HepG2 (cell line): ENCODE data around the gene KCNQ2. TPM values are rescaled to one million over a fixed set of nuclear protein-coding genes. Genes with fewer than 3 reads are reported as not detected.
A peak's percentile ranks its signal among the peaks of the same experiment; 100 is the strongest.

Experiments used
- AGO1 ChIP-seq: fragments of 200-400 bp; formaldehyde crosslinking; IDR thresholded peaks from 2 replicates; pipeline ENCODE4 v1.6.1; 2017; ENCODE audit warnings: mild to moderate bottlenecking, low read depth, low read length, moderate library complexity; ENCODE audit not compliant: poor library complexity, severe bottlenecking
- CC2D1A ChIP-seq: sonication (generic); formaldehyde crosslinking; IDR thresholded peaks from 2 replicates; pipeline ENCODE4 v1.8.1; 2023; ENCODE audit warnings: mild to moderate bottlenecking, missing genetic modification reagents
- EZH2 ChIP-seq: conservative IDR thresholded peaks from 2 replicates; pipeline ENCODE4 v1.6.1; 2012; ENCODE audit warnings: mild to moderate bottlenecking, low read depth, low read length, moderate library complexity
- FOXP4 ChIP-seq: sonication (generic); formaldehyde crosslinking; IDR thresholded peaks from 2 replicates; pipeline ENCODE4 v1.4.0; 2020; ENCODE audit warnings: missing genetic modification reagents
- HNRNPUL1 ChIP-seq: fragments of 200-400 bp; formaldehyde crosslinking; IDR thresholded peaks from 2 replicates; pipeline ENCODE4 v1.6.1; 2017; ENCODE audit warnings: low read depth, mild to moderate bottlenecking, low read length, moderate library complexity
- ISL2 ChIP-seq: sonication (generic); formaldehyde crosslinking; IDR thresholded peaks from 2 replicates; pipeline ENCODE4 v1.5.0; 2020; ENCODE audit warnings: missing genetic modification reagents
- MEIS2 ChIP-seq: sonication (generic); formaldehyde crosslinking; IDR thresholded peaks from 2 replicates; pipeline ENCODE4 v1.9.0; 2021; ENCODE audit warnings: mild to moderate bottlenecking, missing genetic modification reagents
- NR2F1 ChIP-seq, 2 experiments: fragments of 450-650 bp in 1 of 2; formaldehyde crosslinking in 1 of 2; IDR thresholded peaks; 2 replicates each; pipeline versions ENCODE4 v1.5.0 to v1.6.1; 2016 to 2020; ENCODE audit warnings: mild to moderate bottlenecking in 1 of 2, missing compliant biosample characterization in 1 of 2, missing genetic modification reagents in 1 of 2, moderate library complexity in 1 of 2
- NR2F6 ChIP-seq, 2 experiments: IDR thresholded peaks; 2 replicates each; pipeline ENCODE4 v1.6.1; 2016; ENCODE audit warnings: antibody characterized with exemption in 1 of 2, mild to moderate bottlenecking in 1 of 2
- RXRA ChIP-seq: sonication (generic); formaldehyde crosslinking; IDR thresholded peaks from 2 replicates; pipeline ENCODE4 v1.5.1; 2020; ENCODE audit warnings: missing genetic modification reagents
- SALL2 ChIP-seq: sonication (generic); formaldehyde crosslinking; IDR thresholded peaks from 2 replicates; pipeline ENCODE4 v1.8.1; 2023; ENCODE audit warnings: mild to moderate bottlenecking, missing genetic modification reagents, inconsistent platforms
- SOX5 ChIP-seq: IDR thresholded peaks from 2 replicates; pipeline ENCODE4 v1.6.1; 2016; ENCODE audit warnings: borderline replicate concordance
- THAP11 ChIP-seq: IDR thresholded peaks from 2 replicates; pipeline ENCODE4 v1.6.1; 2016; ENCODE audit warnings: missing biosample characterization, missing genetic modification reagents
- UBTF ChIP-seq: sonication (generic); formaldehyde crosslinking; IDR thresholded peaks from 2 replicates; pipeline ENCODE4 v1.4.0; 2020; ENCODE audit warnings: mild to moderate bottlenecking, missing genetic modification reagents
- ZFY ChIP-seq: sonication (generic); formaldehyde crosslinking; IDR thresholded peaks from 2 replicates; pipeline ENCODE4 v1.4.0; 2020; ENCODE audit warnings: missing genetic modification reagents
- ZNF136 ChIP-seq: sonication (generic); formaldehyde crosslinking; IDR thresholded peaks from 2 replicates; pipeline ENCODE4 v1.8.1; 2022; ENCODE audit warnings: low read depth, mild to moderate bottlenecking, moderate library complexity, missing genetic modification reagents
- ZNF234 ChIP-seq: sonication (generic); formaldehyde crosslinking; conservative IDR thresholded peaks from 2 replicates; pipeline ENCODE4 v1.5.1; 2020; ENCODE audit warnings: mild to moderate bottlenecking, missing genetic modification reagents
- ZSCAN25 ChIP-seq: sonication (generic); formaldehyde crosslinking; IDR thresholded peaks from 2 replicates; pipeline ENCODE4 v1.8.0; 2022; ENCODE audit warnings: mild to moderate bottlenecking, missing genetic modification reagents
- polyA plus RNA-seq, 8 experiments: library from polyadenylated mRNA; depleted of rRNA in 3 of 8; stranded (reverse) in 7 of 8; unstranded in 1 of 8; fragments of >200 nt; fragmentation: Illumina TruSeq in 4 of 8; extraction: Trizol in 4 of 8; gene quantifications; 2 replicates each; pipeline versions ENCODE4 v1.2.1 to v1.2.3, GENCODE V29; 2011 to 2016; ENCODE audit warnings: low read depth in 4 of 8, missing spikeins in 1 of 8, mixed read lengths in 1 of 8; ENCODE audit not compliant: insufficient read depth in 1 of 8
- total RNA-seq, 5 experiments: library from RNA; depleted of rRNA; stranded (reverse); fragments of >200 nt; fragmentation: Illumina TruSeq; extraction: Trizol; gene quantifications; 2 replicates each; pipeline ENCODE4 v1.2.3, GENCODE V29; 2016; ENCODE audit warnings: low read depth in 1 of 5
- TF ChIP-seq, protein P1 (sequence below): sonication (generic); formaldehyde crosslinking; IDR thresholded peaks from 2 replicates; pipeline ENCODE4 v1.8.0; 2022; ENCODE audit warnings: missing genetic modification reagents, mild to moderate bottlenecking, inconsistent platforms, borderline replicate concordance
- TF ChIP-seq, protein P2 (sequence below): sonication (generic); formaldehyde crosslinking; IDR thresholded peaks from 2 replicates; pipeline ENCODE4 v1.5.0; 2020; ENCODE audit warnings: mild to moderate bottlenecking, missing genetic modification reagents, moderate library complexity

KCNQ2 gene
- total and polyA plus RNA-seq, 2 of the 13 experiments (the other 11 are each of a cell fraction or from before 2014, with no cell fraction given) = not detected

GRCh38 chr20:63367446-63368055, 104.9 kb downstream of the KCNQ2 start (continued):
- TF ChIP-seq UBTF (CRISPR knock-in tag) (peak; percentile 35; the same call in 1 of the 2 replicates), FOXP4 (0 out of 2 replicates have a peak, but pooled peaks have one; percentile 18), RXRA (CRISPR knock-in tag) (peak; percentile 78), HNRNPUL1 (no peak), ZNF234 (CRISPR knock-in tag) (no peak), SALL2 (CRISPR knock-in tag) (0 out of 2 replicates have a peak, but pooled peaks have one; percentile 47), SOX5 (peak; percentile 67; the same call in 1 of the 2 replicates), EZH2 (no peak), MEIS2 (CRISPR knock-in tag) (no peak), AGO1 (peak; percentile 3), ZSCAN25 (CRISPR knock-in tag) (no peak), THAP11 (CRISPR knock-in tag) (no peak), ZNF136 (CRISPR knock-in tag) (no peak), ZFY (0 out of 2 replicates have a peak, but pooled peaks have one; percentile 32), NR2F6 (IDR thresholded peaks at IDR 0.05) (no peak), NR2F6 (CRISPR knock-in tag; IDR thresholded peaks at IDR 0.05) (peak; percentile 66), ISL2 (0 out of 2 replicates have a peak, but pooled peaks have one; percentile 32), CC2D1A (CRISPR knock-in tag) (no peak), NR2F1 (CRISPR knock-in tag; IDR thresholded peaks at IDR 0.05) (no peak)
- TF ChIP-seq, protein P1, sequence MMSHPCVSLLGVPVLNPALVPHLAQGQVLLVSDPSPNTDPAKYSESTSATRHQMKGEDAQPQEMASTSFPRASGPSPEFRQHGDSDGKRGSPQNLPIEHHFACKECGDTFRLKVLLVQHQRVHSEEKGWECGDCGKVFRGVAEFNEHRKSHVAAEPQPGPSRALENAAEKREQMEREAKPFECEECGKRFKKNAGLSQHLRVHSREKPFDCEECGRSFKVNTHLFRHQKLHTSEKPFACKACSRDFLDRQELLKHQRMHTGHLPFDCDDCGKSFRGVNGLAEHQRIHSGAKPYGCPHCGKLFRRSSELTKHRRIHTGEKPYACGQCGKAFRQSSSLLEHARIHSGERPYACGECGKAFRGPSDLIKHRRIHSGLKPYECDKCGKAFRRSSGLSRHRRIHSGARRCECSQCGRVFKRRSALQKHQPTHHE = peak; percentile 69; the same call in 1 of the 2 replicates
- TF ChIP-seq, protein P2, sequence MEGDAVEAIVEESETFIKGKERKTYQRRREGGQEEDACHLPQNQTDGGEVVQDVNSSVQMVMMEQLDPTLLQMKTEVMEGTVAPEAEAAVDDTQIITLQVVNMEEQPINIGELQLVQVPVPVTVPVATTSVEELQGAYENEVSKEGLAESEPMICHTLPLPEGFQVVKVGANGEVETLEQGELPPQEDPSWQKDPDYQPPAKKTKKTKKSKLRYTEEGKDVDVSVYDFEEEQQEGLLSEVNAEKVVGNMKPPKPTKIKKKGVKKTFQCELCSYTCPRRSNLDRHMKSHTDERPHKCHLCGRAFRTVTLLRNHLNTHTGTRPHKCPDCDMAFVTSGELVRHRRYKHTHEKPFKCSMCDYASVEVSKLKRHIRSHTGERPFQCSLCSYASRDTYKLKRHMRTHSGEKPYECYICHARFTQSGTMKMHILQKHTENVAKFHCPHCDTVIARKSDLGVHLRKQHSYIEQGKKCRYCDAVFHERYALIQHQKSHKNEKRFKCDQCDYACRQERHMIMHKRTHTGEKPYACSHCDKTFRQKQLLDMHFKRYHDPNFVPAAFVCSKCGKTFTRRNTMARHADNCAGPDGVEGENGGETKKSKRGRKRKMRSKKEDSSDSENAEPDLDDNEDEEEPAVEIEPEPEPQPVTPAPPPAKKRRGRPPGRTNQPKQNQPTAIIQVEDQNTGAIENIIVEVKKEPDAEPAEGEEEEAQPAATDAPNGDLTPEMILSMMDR (CRISPR knock-in tag) = 0 out of 2 replicates have a peak, but pooled peaks have one; percentile 12
